ENCODE data around the gene AGBL5. TPM values are rescaled to one million over a fixed set of nuclear protein-coding genes. Genes with fewer than 3 reads are reported as not detected.

AGBL5 gene
- total and polyA plus RNA-seq, 4 donors: 8.6 to 22.3 (median 14.4) TPM

DNA sequence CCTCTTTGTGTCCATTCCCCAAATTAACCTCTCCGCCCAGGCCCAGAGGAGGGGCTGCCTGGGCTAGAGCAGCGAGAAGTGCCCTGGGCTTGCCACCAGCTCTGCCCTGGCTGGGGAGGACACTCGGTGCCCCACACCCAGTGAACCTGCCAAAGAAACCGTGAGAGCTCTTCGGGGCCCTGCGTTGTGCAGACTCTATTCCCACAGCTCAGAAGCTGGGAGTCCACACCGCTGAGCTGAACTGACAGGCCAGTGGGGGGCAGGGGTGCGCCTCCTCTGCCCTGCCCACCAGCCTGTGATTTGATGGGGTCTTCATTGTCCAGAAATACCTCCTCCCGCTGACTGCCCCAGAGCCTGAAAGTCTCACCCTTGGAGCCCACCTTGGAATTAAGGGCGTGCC is 48.6 kb downstream of the AGBL5 start:
- ATAC-seq (ENCODE audit: insufficient read depth, low FRiP score): no peak
- 89 to 91% methylated on average over 10 of the region's 10 CpGs for WGBS, 2 donors
- Histone ChIP-seq H3K27me3 (ENCODE audit: control insufficient read depth in 3 of 3, insufficient read depth in 3 of 3, low read length in 2 of 3) (no peaks in the 10 kb centered on the region), H3K27ac (ENCODE audit: low read depth in 1 of 2, low read length in 1 of 2) (no peak overlapping the region), H3K4me1 (ENCODE audit: control insufficient read depth in 5 of 5, insufficient read depth in 5 of 5, low read length in 5 of 5) (peaks cover 0 to 10% (median 7%) of the 10 kb centered on the region in 5 donors), H3K36me3 (ENCODE audit: control insufficient read depth in 4 of 4, insufficient read depth in 4 of 4, low read length in 4 of 4) (no peaks in the 10 kb centered on the region), H3K9ac (ENCODE audit: insufficient read depth in 1 of 2, low read length in 2 of 2) (no peak overlapping the region), H3K4me3 (no peak overlapping the region), H3K9me3 (ENCODE audit: control insufficient read depth in 4 of 4, insufficient read depth in 3 of 4, low read length in 3 of 4) (no peaks in the 10 kb centered on the region)
- no peak for DNase-seq
- TF ChIP-seq, protein P1, sequence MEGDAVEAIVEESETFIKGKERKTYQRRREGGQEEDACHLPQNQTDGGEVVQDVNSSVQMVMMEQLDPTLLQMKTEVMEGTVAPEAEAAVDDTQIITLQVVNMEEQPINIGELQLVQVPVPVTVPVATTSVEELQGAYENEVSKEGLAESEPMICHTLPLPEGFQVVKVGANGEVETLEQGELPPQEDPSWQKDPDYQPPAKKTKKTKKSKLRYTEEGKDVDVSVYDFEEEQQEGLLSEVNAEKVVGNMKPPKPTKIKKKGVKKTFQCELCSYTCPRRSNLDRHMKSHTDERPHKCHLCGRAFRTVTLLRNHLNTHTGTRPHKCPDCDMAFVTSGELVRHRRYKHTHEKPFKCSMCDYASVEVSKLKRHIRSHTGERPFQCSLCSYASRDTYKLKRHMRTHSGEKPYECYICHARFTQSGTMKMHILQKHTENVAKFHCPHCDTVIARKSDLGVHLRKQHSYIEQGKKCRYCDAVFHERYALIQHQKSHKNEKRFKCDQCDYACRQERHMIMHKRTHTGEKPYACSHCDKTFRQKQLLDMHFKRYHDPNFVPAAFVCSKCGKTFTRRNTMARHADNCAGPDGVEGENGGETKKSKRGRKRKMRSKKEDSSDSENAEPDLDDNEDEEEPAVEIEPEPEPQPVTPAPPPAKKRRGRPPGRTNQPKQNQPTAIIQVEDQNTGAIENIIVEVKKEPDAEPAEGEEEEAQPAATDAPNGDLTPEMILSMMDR (IDR thresholded peaks at IDR 0.05; ENCODE audit: control extremely low read depth, extremely low read depth): no peak

DNA sequence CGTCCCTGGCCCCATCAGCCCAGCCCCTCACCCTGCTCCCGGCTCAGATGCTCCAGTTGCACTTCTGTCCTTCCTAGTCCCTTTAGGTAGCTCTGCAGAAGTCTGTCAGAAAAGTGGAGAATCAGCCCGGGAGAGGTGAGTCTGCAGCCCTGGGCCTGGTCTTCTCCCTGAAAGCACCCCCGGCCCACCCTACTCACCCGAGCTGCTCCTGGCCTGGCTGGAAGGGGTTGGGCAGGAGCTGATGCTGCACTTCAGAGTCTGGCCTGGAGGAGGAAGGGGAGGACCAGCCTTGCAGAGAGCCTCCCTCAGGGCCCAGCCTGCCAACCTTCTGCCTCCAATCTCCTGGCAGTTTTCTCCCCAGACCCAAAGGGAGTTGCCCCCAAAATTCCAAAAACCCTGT is 50.9 kb downstream of the AGBL5 start:
- 83 to 89% methylated on average over 5 of the region's 5 CpGs for WGBS, 2 donors
- DNase-seq: no peak
- Histone ChIP-seq H3K4me3 (no peak overlapping the region), H3K4me1 (ENCODE audit: control insufficient read depth in 5 of 5, insufficient read depth in 5 of 5, low read length in 5 of 5) (no peaks in the 10 kb centered on the region), H3K9me3 (ENCODE audit: control insufficient read depth in 4 of 4, insufficient read depth in 3 of 4, low read length in 3 of 4) (no peaks in the 10 kb centered on the region), H3K27me3 (ENCODE audit: control insufficient read depth in 3 of 3, insufficient read depth in 3 of 3, low read length in 2 of 3) (no peaks in the 10 kb centered on the region), H3K36me3 (ENCODE audit: control insufficient read depth in 4 of 4, insufficient read depth in 4 of 4, low read length in 4 of 4) (no peaks in the 10 kb centered on the region), H3K27ac (ENCODE audit: low read depth in 1 of 2, low read length in 1 of 2) (no peak overlapping the region), H3K9ac (ENCODE audit: insufficient read depth in 1 of 2, low read length in 2 of 2) (no peak overlapping the region)
- TF ChIP-seq, protein P1 (IDR thresholded peaks at IDR 0.05; ENCODE audit: control extremely low read depth, extremely low read depth): no peak
- no peak for ATAC-seq (ENCODE audit: insufficient read depth, low FRiP score)

DNA sequence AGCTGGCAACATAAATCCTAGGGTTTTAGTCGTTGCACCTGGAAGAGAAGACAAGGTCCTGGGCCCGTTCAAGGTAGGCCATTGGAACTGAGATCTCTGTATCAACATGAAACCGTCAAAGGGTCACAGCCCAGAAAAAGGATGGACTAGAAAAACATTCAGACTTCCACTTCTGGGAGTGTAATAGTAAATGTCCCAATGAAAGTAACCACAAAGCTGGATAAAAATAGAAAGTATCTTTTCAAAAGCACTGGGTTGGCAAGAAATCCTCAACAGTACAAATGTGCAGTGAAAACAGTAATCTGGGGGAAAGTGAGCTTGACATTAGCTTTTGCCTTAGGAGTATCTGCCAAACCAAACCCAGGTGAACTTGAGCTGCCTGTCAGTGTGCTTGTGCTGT is 54.5 kb downstream of the AGBL5 start:
- Histone ChIP-seq H3K9me3 (ENCODE audit: control insufficient read depth in 4 of 4, insufficient read depth in 3 of 4, low read length in 3 of 4) (no peaks in the 10 kb centered on the region), H3K27ac (ENCODE audit: low read depth in 1 of 2, low read length in 1 of 2) (no peak overlapping the region), H3K9ac (ENCODE audit: insufficient read depth in 1 of 2, low read length in 2 of 2) (no peak overlapping the region), H3K4me3 (no peak overlapping the region), H3K4me1 (ENCODE audit: control insufficient read depth in 5 of 5, insufficient read depth in 5 of 5, low read length in 5 of 5) (no peaks in the 10 kb centered on the region), H3K36me3 (ENCODE audit: control insufficient read depth in 4 of 4, insufficient read depth in 4 of 4, low read length in 4 of 4) (no peaks in the 10 kb centered on the region), H3K27me3 (ENCODE audit: control insufficient read depth in 3 of 3, insufficient read depth in 3 of 3, low read length in 2 of 3) (no peaks in the 10 kb centered on the region)
- no peak for ATAC-seq (ENCODE audit: insufficient read depth, low FRiP score)
- TF ChIP-seq, protein P1 (IDR thresholded peaks at IDR 0.05; ENCODE audit: control extremely low read depth, extremely low read depth): no peak
- WGBS, 2 donors: 70 to 73% methylated on average over 3 of the region's 3 CpGs
- DNase-seq: no peak

DNA sequence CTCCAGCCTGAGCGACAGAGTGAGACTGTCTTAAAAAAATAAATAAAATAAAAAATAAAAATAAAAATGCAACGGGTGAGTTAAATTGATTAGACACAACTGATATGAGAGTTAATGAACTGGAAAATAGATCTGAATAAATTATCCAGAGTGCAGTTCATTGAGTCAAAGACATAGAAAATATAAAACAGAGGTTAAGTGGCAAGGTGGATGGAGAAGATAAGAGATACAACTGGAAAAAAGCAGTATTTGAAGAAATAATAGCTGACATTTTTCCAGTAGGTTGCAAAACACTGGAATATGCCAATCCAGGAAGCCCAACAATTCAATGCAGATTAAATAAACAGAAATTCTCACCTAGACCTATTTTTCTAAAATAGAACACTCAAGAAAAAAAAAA is 56.8 kb downstream of the AGBL5 start:
- ATAC-seq (ENCODE audit: insufficient read depth, low FRiP score): no peak
- Histone ChIP-seq H3K36me3 (ENCODE audit: control insufficient read depth in 4 of 4, insufficient read depth in 4 of 4, low read length in 4 of 4) (no peaks in the 10 kb centered on the region), H3K9me3 (ENCODE audit: control insufficient read depth in 4 of 4, insufficient read depth in 3 of 4, low read length in 3 of 4) (no peaks in the 10 kb centered on the region), H3K4me1 (ENCODE audit: control insufficient read depth in 5 of 5, insufficient read depth in 5 of 5, low read length in 5 of 5) (no peaks in the 10 kb centered on the region), H3K4me3 (no peak overlapping the region), H3K9ac (ENCODE audit: insufficient read depth in 1 of 2, low read length in 2 of 2) (no peak overlapping the region), H3K27ac (ENCODE audit: low read depth in 1 of 2, low read length in 1 of 2) (no peak overlapping the region), H3K27me3 (ENCODE audit: control insufficient read depth in 3 of 3, insufficient read depth in 3 of 3, low read length in 2 of 3) (no peaks in the 10 kb centered on the region)
- DNase-seq: no peak
- WGBS, 2 donors: 83 to 97% methylated on average over 2 of the region's 2 CpGs
- TF ChIP-seq, protein P1 (IDR thresholded peaks at IDR 0.05; ENCODE audit: control extremely low read depth, extremely low read depth): no peak
